Hepatocyte (in vitro differentiated cells): ENCODE data around the gene RPTOR. TPM values are rescaled to one million over a fixed set of nuclear protein-coding genes. Genes with fewer than 3 reads are reported as not detected.

Experiments
- DNase-seq: peaks from one replicate; pipeline ENCODE4 v3.0.0-alpha.2; 2016; ENCODE audit warnings: low spot score
- H2AFZ ChIP-seq: fragments of 200-600 bp; sonication (generic); 2 replicates; pipeline ENCODE4 v1.6.0; 2016; ENCODE audit warnings: antibody characterized with exemption, mild to moderate bottlenecking
- H3K27ac ChIP-seq: fragments of 200-600 bp; sonication (generic); 2 replicates; pipeline ENCODE4 v1.5.1; 2016; ENCODE audit warnings: mild to moderate bottlenecking
- H3K27me3 ChIP-seq: fragments of 200-600 bp; sonication (generic); 2 replicates; pipeline ENCODE4 v1.6.1; 2016
- H3K36me3 ChIP-seq: fragments of 200-600 bp; sonication (generic); replicated peaks from 2 replicates; pipeline ENCODE4 v1.5.1; 2016; ENCODE audit warnings: low read depth; ENCODE audit not compliant: insufficient read depth
- H3K4me1 ChIP-seq: fragments of 200-600 bp; sonication (generic); 2 replicates; pipeline ENCODE4 v1.5.1; 2016; ENCODE audit warnings: mild to moderate bottlenecking, moderate library complexity; ENCODE audit not compliant: insufficient read depth
- H3K4me2 ChIP-seq: fragments of 200-600 bp; sonication (generic); 2 replicates; pipeline ENCODE4 v1.6.0; 2016
- H3K4me3 ChIP-seq: fragments of 200-600 bp; sonication (generic); 2 replicates; pipeline ENCODE4 v1.5.1; 2016; ENCODE audit warnings: mild to moderate bottlenecking
- H3K79me2 ChIP-seq: fragments of 200-600 bp; sonication (generic); 2 replicates; pipeline ENCODE4 v1.6.0; 2017; ENCODE audit warnings: mild to moderate bottlenecking
- H3K9me2 ChIP-seq: fragments of 200-600 bp; sonication (generic); replicated peaks from 2 replicates; pipeline ENCODE4 v1.6.0; 2017; ENCODE audit warnings: mild to moderate bottlenecking; ENCODE audit not compliant: insufficient read depth
- H3K9me3 ChIP-seq: fragments of 200-600 bp; sonication (generic); 2 replicates; pipeline ENCODE4 v1.5.1; 2016; ENCODE audit warnings: low read depth, mild to moderate bottlenecking
- H4K20me1 ChIP-seq: fragments of 200-600 bp; sonication (generic); 2 replicates; pipeline ENCODE4 v1.6.0; 2016; ENCODE audit warnings: mild to moderate bottlenecking; ENCODE audit not compliant: insufficient read depth, poor library complexity, severe bottlenecking
- EZH2 ChIP-seq: fragments of 200-600 bp; sonication (generic); IDR thresholded peaks from 2 replicates; pipeline ENCODE4 v1.6.1; 2016; ENCODE audit warnings: antibody characterized with exemption, mild to moderate bottlenecking, borderline replicate concordance
- EZH2phosphoT487 ChIP-seq: fragments of 200-600 bp; sonication (generic); IDR thresholded peaks from one replicate; pipeline ENCODE4 v1.6.1; 2018; ENCODE audit warnings: antibody characterized with exemption, mild to moderate bottlenecking, low read depth, moderate library complexity; ENCODE audit not compliant: unreplicated experiment, severe bottlenecking
- WGBS: methylation state at CpG from one replicate; pipeline ENCODE4 v1.1.6; 2016; ENCODE audit warnings: low lambda C conversion rate; ENCODE audit errors: missing lambda C conversion rate; 5-methylcytosine and 5-hydroxymethylcytosine counted together
- polyA plus RNA-seq: library from polyadenylated mRNA; unstranded; fragments of >200 nt; fragmentation: Nextera tagmentation; extraction: Ambion mirVana; gene quantifications from 2 replicates; pipeline ENCODE4 v1.2.1, GENCODE V29; 2016
- total RNA-seq: library from RNA; depleted of rRNA; stranded (reverse); fragments of >200 nt; gene quantifications from 2 replicates; pipeline ENCODE4 v1.2.3, GENCODE V29; 2014
- TF ChIP-seq, protein P1 (sequence below): fragments of 200-600 bp; sonication (generic); IDR thresholded peaks from 2 replicates; pipeline ENCODE4 v1.5.1; 2016; ENCODE audit warnings: antibody characterized with exemption, mild to moderate bottlenecking; ENCODE audit not compliant: poor library complexity

The RPTOR gene
- total and polyA plus RNA-seq, 2 experiments from 2014 or later: 14.1 to 20.6 TPM

DNA sequence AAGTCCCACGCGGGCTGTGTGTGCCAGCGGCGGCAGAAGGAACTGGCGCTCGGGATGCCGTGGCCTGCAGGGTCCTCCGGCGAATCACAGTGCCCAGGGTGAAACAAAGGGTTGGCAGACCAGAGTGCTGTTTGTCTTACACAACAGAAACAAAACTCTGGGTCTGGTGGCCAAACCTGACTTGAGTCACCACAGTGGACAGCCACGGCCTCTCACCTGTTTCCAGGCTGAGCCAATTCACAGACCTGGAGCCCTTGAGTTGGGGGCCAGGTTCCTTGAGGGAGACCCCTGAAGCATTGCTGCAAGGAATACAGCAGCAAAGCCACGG, 444.9 kb downstream of the RPTOR start:
- no peak overlapping the region for H3K4me2 ChIP-seq
- WGBS: 95% methylated on average over 11 of the region's 11 CpGs

DNA sequence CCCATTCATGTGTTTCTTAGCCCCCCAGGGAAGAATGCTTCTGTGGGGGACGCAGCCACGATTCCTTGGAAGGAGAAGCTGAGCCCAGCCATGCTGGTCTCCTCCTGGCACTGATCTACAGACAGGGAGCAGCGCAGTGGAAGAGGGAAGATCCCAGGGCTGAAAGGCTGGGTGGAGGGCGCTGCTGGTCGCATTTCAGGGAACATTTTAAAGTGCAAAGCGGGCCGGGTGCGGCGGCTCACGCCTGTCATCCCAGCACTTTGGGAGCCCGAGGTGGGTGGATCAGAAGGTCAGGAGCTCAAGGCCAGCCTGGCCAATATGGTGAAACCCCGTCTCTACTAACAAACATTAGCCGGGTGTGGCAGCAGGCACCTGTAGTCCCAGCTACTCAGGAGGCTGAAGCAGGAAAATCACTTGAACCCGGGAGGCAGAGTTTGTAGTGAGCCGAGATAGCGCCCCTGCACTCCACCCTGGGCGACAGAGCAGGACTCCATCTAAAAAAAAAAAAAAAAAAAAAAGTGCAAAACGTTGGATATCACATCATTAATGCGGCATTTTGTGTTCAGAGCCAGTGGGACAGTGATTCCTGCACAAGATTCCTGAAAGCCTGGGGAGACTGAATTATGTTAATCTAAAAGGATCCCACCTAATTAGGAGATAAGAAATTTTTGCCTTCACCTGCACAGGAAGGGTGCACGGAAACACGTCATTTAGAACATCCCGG, 446.4 kb downstream of the RPTOR start:
- no peak for DNase-seq
- no peaks in the 10 kb centered on the region for H3K9me3 ChIP-seq
- no peak overlapping the region for H3K27ac ChIP-seq
- H3K27me3 ChIP-seq: no peaks in the 10 kb centered on the region
- H3K4me2 ChIP-seq: peak overlapping the region; percentile 99
- H3K79me2 ChIP-seq: peaks cover 12% of the 10 kb centered on the region
- 55% methylated on average over 22 of the region's 22 CpGs for WGBS
- peaks cover 10% of the 10 kb centered on the region for H3K4me1 ChIP-seq
- no peaks in the 10 kb centered on the region for H3K36me3 ChIP-seq
- peak overlapping the region; percentile 100 for H3K4me3 ChIP-seq
- no peaks in the 10 kb centered on the region for H3K9me2 ChIP-seq
- TF ChIP-seq, protein P1, sequence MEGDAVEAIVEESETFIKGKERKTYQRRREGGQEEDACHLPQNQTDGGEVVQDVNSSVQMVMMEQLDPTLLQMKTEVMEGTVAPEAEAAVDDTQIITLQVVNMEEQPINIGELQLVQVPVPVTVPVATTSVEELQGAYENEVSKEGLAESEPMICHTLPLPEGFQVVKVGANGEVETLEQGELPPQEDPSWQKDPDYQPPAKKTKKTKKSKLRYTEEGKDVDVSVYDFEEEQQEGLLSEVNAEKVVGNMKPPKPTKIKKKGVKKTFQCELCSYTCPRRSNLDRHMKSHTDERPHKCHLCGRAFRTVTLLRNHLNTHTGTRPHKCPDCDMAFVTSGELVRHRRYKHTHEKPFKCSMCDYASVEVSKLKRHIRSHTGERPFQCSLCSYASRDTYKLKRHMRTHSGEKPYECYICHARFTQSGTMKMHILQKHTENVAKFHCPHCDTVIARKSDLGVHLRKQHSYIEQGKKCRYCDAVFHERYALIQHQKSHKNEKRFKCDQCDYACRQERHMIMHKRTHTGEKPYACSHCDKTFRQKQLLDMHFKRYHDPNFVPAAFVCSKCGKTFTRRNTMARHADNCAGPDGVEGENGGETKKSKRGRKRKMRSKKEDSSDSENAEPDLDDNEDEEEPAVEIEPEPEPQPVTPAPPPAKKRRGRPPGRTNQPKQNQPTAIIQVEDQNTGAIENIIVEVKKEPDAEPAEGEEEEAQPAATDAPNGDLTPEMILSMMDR: no peak
- TF ChIP-seq EZH2phosphoT487: no peak
- no peak for TF ChIP-seq EZH2
- H4K20me1 ChIP-seq: no peaks in the 10 kb centered on the region
- peak overlapping the region; percentile 100 for H2AFZ ChIP-seq

More for the DNA sequence above, 444.9 kb downstream of the RPTOR start:
- Histone ChIP-seq H3K27ac (no peak overlapping the region), H4K20me1 (no peaks in the 10 kb centered on the region), H3K79me2 (peaks cover 12% of the 10 kb centered on the region), H2AFZ (no peak overlapping the region), H3K9me3 (no peaks in the 10 kb centered on the region), H3K36me3 (no peaks in the 10 kb centered on the region), H3K27me3 (no peaks in the 10 kb centered on the region), H3K4me3 (no peak overlapping the region), H3K9me2 (no peaks in the 10 kb centered on the region), H3K4me1 (peaks cover 10% of the 10 kb centered on the region)
- no peak for DNase-seq
- TF ChIP-seq EZH2: no peak
- no peak for TF ChIP-seq EZH2phosphoT487
- TF ChIP-seq, protein P1: no peak

DNA sequence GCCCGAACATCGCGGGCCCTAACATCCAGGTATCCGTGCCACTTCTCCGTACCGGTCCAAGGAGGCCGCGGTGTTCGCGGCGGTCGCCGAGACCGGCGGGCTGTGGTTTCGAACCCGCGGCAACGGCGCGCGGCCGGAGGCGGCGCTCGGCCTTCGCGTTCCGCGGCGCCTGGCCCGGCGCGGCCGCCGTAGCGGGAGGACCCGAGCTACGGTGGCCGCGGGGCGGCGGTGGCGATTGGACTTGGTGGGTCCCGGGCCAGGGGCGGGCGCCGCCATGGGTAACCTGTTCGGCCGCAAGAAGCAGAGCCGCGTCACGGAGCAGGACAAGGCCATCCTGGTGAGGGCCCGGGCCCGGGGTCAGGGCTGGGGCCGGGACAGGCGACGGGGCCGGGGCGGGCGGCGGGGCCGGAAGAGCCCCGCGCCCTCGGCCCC, 447.0 kb downstream of the RPTOR start, which contains the start of gene CHMP6:
TSS of gene CHMP6 (plus strand) at position 197 of the 432 bp plus-strand sequence. CDS start at position 275, 78 bp downstream.
- Histone ChIP-seq H3K9me3 (no peaks in the 10 kb centered on the region), H2AFZ (peak within 1 kb of the TSS; percentile 100), H3K4me3 (peak within 1 kb of the TSS; percentile 100), H3K36me3 (no peaks in the 10 kb centered on the region), H3K9me2 (no peaks in the 10 kb centered on the region), H3K79me2 (peaks cover 12% of the 10 kb centered on the region), H3K4me1 (peaks cover 10% of the 10 kb centered on the region), H3K4me2 (peak within 1 kb of the TSS; percentile 99), H4K20me1 (no peaks in the 10 kb centered on the region), H3K27ac (peak within 1 kb of the TSS; percentile 23), H3K27me3 (no peaks in the 10 kb centered on the region)
- peak; percentile 89 for DNase-seq
- WGBS: 0% methylated on average over 38 of the region's 66 CpGs
- TF ChIP-seq, protein P1: no peak
- no peak for TF ChIP-seq EZH2
- TF ChIP-seq EZH2phosphoT487: no peak
